ENCODE measurements around the gene HM13. TPM values are rescaled to one million over a fixed set of nuclear protein-coding genes. Genes with fewer than 3 reads are reported as not detected.

HM13 gene
- total and polyA plus RNA-seq, 2 of the 13 experiments (the other 11 are each of a cell fraction or from before 2014, with no cell fraction given), result 118 to 243 TPM

- TF ChIP-seq KIAA2018 (CRISPR knock-in tag; IDR thresholded peaks at IDR 0.05; ENCODE audit: borderline replicate concordance), result peak; percentile 22; the same call in 1 of the 2 replicates
- TF ChIP-seq FLYWCH1 (CRISPR knock-in tag; IDR thresholded peaks at IDR 0.05), result no peak
- peak; percentile 83; the same call in 1 of the 2 replicates for TF ChIP-seq SP140L (CRISPR knock-in tag; IDR thresholded peaks at IDR 0.05; ENCODE audit: borderline replicate concordance)
- TF ChIP-seq TEF (CRISPR knock-in tag; IDR thresholded peaks at IDR 0.05), result 0 out of 2 replicates have a peak, but pooled peaks have one; percentile 59
- TF ChIP-seq ZNF512B (CRISPR knock-in tag; IDR thresholded peaks at IDR 0.05; ENCODE audit: borderline replicate concordance), result no peak
- TF ChIP-seq TFAP4 (IDR thresholded peaks at IDR 0.05; ENCODE audit: borderline replicate concordance, low read depth), result peak; percentile 99
- peak; percentile 96 for TF ChIP-seq ZNF234 (CRISPR knock-in tag; conservative IDR thresholded peaks at IDR 0.05)
- peak; percentile 93 for TF ChIP-seq ZNF451 (CRISPR knock-in tag; IDR thresholded peaks at IDR 0.05)
- TF ChIP-seq ZNF740 (CRISPR knock-in tag; IDR thresholded peaks at IDR 0.05), result peak; percentile 99
- TF ChIP-seq DMAP1 (CRISPR knock-in tag; IDR thresholded peaks at IDR 0.05), result peak; percentile 84; the same call in 1 of the 2 replicates
- TF ChIP-seq MED1 (CRISPR knock-in tag; IDR thresholded peaks at IDR 0.05), result peak; percentile 99
- peak; percentile 83 for TF ChIP-seq SP4 (CRISPR knock-in tag; IDR thresholded peaks at IDR 0.05)
Measured at GRCh38 chr20:31603822-31604566, 89.8 kb downstream of the HM13 start (continued).

Measured in HepG2 (cell line).